Stimulated activated naive CD4-positive, alpha-beta T cell treated with Interleukin-2 at 50 U/mL for 16 hours (primary cell): ENCODE results near the gene PLCXD3.

Source experiments
- DNase-seq: peaks from one replicate; lab custom pipeline; 2025; lab: John Stamatoyannopoulos, UW

Gene PLCXD3

GRCh38 chr5:41284938-41285337 is 225.5 kb downstream of the PLCXD3 start:
- DNase-seq: no peak

DNA sequence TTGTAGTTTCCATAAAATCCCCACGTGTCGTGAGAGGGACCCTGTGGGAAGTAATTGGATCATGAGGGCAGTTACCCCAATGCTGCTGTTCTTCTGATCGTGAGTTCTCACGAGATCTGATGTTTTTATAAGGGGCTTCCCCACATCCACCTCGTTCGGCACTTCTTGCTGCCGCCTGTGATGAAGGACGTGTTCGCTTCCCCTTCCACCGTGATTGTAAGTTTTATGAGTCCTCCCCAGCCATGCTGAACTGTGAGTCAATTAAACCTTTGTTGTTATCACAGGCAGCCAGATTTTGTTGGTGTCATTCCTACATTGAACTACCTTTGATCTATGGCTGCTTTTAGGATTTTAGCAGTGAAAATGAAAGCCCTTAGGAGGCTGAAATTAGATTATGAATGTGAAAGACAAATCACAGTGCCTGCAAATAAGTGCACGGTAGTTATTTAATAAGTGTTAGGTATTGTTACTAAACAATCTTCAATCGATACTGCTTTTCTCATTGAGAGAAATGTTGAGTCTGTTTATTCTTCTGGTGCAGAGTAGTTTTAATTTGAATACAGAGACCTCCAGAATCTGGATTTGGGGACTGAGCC is 229.1 kb downstream of the PLCXD3 start:
- DNase-seq: no peak

- DNase-seq: no peak
Observed at GRCh38 chr5:41279040-41279439, 231.4 kb downstream of the PLCXD3 start.

DNA sequence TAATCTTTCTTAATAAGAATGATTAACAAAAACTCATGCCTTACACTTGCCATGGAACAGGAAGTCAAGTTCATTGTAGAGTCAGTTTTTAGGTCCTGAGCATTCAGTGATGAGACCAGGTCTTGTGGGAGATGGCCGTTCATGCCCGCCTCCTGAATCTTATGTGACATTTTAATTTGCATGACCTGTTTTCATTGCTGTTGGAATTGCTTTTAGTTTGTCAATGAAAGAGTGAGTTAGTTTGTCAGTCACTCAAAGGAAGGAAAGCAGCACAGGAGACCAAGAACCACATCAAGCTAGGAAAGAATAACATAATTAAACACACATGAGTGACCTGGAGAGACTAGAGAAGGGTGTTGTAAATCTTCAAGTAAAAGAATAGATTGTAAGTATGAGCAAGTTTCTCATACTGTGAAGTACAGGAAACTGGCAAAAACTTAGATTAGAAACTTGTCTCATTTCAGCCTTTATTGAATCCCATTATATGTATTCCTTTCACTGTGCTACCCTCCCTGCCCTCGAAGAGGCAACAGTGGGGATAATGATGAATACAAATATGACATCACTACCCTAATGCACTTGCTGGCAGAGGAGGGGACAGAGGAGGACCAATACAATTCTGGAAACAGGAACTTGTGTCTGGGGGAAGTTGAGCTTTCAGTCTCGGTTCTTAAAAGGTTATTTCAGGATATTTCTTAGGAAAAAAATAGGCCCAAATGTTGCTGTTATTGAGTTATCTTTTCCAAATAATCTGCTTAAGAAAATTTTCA is 232.7 kb downstream of the PLCXD3 start:
- no peak for DNase-seq

DNA sequence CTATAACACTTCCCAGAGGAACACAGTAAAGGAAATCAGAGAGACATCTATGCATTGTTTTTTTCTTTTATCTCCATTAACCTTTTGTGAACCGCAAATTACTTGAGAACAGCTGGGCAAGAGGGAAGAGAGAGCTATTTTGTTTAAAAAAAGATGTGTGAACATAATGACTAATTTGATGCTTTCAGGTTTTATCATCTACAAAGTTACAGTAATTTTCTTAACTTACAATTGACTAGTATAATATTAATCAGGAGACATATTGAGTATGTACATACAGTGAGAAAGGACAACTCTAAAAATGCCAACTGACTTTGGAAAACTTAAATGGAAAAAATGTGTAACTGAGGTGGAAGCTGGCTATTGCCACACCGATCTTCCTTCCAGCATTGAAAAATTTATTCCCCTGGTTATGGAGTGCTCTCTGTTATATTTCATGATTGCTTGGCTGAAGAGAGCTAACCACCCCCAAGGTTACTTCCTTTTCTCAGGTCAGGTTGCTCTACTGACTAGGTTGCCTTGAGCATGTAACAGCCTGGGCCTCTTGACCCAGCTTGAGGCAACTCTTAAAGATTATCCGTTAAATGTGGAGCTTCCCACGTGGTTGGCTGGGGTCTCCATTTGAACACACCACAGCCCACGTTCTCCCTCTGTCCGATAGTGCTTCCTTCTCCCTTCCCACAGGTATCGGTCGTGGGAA is 234.4 kb downstream of the PLCXD3 start:
- DNase-seq: no peak

GRCh38 chr5:41270423-41271251 is 239.8 kb downstream of the PLCXD3 start:
- no peak for DNase-seq

GRCh38 chr5:41268894-41269293 is 241.5 kb downstream of the PLCXD3 start:
- no peak for DNase-seq

DNA sequence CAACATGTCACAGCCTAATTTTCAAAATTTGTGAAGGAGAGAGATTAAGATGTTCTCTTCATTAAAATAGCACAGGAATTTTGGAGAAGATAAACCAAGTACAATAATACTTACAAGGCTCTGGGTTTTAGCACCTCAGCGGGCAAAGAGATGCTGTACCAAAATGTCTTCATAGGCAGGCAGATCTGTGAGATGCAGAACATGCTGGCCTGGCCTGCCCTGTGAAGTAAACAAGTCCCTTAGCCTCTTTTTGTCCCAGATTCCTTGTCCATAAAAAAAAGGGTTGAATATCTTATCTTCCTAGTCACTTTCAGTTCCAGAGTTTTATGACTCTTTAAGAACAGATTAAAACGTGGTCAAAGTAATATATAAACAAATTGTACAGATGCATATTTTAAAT is 244.0 kb downstream of the PLCXD3 start:
- no peak for DNase-seq

DNA sequence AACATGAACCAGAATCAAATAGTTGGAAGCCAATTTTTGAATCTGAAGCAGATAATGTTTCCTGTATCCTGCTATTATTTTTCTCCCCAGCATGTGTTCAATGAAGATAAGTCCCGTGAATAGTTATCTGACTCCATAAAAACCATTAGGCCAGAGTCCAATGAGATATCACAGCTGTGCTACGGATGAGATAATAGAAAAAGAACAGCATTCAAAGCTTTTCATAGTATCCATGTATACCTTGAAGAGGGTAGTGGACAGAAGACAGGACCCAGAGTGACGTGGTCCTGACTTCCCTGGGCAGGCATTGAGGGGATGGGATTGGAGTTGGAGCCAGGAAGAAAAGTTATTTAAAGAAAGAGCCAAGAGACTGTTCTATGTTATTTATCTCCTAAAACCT is 246.4 kb downstream of the PLCXD3 start:
- no peak for DNase-seq

DNA sequence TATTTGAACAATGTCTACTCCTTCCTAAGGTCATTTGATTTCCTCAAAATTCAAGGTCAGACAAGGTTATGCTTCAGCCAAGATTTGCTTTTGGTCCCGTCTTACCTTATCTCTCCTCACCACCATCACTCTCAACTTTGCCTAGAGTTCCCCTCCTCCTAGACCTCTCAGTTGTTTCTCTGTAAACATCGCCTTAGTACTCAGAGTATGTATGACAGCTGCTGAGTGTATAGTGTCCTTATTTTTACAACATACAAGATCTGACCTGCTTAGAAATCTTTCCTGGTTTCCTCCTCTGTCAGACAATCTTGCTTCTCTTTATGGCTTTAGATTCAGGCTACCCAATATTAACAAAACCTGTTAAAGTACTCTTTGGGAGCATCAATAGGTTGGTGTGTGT is 247.1 kb downstream of the PLCXD3 start:
- no peak for DNase-seq
